SHP77 (cell line): ENCODE results near the gene ADAM15.

Experiments
- DNase-seq, 2 experiments: peaks; one replicate each; lab custom pipeline; 2025; lab: John Stamatoyannopoulos, UW

The ADAM15 gene

DNA sequence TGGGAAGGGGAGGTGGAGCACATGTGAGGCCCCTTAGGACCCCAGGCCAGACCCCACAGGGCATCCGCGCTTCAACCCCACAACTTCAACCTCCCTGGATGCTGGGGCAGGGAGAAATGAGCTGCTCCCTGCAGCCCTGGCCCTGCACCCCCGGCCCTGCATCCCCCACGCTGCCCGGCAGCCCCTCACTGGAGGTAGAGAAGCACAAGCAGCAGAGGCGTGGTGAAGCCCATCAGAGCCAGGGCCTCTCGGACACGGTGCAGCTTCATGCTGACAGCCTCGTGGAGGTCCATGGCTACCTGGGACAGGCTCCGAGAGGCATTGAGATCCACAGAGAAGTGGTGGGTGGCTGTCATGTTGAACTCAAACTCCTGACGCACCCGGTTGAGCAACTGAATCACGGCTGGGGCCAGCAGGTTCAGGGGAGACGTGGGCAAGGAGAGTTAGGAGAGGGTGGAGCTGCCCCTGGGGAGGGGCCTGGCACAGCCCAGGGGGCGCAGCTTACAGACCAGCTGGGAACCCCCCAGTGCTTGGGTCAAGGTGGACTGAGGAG is 20.8 kb upstream of the ADAM15 start:
- no peak for DNase-seq

DNA sequence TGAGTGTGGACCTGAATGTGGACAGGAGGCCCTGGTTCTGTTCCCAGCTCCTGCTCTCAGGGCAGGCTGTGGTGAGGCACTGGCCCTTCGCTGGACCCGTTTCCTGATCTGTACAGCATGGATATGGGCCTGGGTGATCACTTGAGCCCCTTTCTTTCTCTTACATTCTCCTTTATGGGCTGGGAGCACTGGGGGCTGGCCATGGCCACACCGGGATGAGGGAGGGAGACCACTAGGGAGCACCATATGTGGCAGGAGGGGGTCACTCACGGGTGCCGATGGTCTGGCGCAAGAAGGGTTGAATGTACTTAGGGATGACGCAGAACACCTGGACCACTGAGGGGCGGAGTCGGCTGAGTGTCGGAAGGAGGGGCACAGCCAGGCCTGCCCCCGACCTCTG is 20.2 kb upstream of the ADAM15 start:
- no peak for DNase-seq

DNA sequence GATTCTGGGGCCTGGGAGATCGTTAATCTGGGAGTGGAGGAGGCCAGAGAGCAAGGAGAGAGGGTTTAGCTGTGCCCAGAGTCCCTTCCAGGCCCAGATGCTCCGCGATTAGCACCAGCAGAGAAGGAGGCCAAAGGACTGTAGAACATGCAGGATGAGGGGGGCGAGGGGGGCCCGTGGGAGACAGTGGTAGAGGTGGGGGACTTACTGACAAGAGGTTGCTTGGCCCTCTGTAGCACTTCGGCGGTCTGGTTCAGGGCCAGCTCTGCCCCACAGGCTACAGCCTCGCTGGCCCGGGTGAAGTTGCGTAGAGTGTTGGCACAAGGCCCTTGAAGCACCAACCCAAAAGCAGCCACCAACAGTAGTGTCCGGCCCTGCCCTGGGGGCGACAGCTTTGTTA is 18.2 kb upstream of the ADAM15 start:
- no peak for DNase-seq

DNA sequence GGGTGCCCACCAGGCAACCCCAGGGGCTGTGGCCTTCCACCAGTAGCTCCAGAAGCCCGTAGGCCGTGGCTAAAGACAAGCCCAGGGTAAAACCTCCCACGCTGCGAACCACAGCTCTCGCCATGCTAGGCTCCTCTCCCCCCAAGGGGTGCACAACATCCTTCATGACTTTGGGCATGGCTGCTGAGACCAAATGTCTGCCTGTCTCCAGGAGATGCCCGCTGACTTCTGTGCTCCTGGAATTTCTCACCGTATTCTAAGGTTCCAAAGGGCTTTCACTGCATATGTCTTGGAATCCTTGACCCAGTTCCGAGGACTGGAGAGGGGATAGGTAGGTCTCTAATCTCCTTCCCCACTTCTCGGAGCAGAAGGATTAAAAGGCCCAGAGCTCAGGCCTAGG is 17.6 kb upstream of the ADAM15 start, which contains the start of the genes DCST1 and DCST2:
Gene DCST1 (plus strand): TSS at position 301 of the 400 bp plus-strand sequence. CDS start 213 bp downstream, outside the sequence.
Gene DCST2 (minus strand): TSS at position 258 of the 400 bp plus-strand sequence. CDS start 80 bp downstream, at position 178.
- no peak for DNase-seq

DNA sequence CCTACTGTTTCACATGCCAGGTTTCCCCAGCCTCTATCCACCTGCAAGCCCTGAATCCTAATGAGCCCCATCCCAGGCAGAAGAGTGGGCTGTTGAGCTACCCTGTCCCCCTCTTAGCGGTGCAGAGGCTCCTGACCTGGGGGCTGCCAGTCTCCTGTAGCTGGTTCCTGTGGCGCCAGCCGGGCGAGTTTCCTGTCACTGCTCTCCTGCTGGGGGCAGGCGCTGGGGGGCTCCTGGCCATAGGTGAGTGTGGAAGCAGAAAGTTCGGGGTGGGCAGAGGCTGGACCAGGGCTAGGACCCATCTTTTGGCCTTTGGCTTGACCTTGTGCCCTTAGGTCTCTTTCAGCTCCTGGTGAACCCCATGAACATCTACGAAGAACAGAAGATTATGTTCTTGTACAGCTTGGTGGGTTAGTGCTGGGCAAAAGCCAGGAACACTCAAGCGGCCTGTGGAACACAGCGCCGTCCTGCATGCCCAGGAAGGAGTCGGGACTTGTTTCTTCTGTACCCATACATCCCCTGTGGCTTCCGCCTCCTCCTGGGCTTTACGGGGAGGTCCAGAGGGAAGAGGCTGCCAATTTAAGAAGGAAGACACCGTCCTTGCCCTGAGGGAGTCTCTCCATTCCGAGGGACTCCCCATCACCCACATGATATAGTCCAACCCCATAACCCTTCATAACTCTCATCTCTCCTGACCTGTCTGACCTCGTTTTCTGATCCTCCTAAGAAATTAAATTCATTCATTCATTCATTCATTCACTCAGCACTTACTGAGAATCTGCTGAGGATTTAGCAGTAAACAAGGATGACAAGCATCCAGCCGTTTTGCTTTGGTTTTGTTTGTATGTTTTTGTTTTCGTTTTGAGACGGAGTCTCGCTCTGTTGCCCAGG is 16.6 kb upstream of the ADAM15 start:
- no peak for DNase-seq

DNA sequence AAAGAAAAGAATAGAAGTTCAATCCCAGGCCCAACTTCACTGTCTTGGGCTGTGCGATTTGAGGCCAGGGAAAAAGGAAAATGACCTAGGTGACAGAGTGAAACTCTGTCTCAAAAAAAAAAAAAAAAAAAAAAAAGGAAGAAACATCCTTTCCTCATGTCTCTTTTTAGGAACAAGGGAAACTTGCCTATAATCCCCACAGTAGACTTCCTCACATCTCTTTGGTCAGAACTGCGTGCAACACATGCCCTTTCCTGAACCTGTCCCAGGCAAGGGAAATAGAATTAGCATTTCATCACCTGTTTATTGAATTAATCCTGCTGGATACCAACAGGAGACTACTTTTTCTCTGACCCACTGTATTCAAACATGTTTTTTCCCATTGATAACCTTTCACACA is 15.2 kb upstream of the ADAM15 start:
- DNase-seq: no peak

DNA sequence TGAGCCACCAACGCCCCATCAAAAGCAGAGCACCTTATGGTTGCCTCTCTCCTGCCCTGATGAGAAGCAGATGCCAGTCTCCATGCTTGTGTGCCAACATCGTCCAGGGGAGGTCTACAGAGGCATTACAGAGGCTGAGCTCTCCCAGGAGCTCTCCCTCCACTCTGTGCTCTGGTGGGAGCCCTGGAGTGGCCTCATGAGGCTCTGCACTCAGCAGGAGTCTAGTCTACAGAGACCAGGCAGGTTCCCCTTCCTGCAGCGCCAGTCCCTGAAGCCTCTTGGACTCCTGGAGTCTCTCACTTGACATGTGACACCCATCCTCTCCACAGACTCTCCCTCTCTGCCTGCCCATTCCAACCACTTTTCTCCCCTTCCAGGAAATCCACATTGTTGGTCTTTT is 14.1 kb upstream of the ADAM15 start:
- DNase-seq: no peak

DNA sequence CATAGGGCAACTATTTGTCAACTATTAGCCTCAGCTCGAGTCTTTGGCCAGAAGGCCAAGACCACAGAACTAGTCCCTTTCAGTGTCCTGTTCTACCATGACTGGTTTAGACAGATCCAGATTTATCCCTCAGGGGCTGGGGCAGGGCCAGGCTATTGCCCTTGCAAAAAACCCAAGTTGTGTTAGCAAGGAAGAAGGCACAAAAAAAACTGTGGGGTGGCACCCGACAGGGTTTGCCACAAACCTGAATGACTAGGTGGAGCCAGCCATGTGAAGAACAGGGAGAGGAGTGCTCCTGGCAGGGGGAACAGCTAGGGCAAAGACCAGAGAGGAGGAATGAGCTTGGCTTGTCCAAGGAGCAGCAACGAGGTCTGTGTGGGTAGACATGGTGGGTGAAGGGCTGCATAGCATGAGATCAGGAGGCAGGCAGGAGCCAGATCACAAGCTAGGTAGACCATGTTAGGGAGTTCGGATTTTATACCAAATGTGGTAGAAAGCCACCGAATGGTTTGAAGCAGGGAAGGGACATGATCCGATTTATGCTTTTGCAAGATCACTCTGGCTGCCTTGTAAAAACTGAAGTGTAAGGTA is 13.2 kb upstream of the ADAM15 start:
- no peak for DNase-seq

DNA sequence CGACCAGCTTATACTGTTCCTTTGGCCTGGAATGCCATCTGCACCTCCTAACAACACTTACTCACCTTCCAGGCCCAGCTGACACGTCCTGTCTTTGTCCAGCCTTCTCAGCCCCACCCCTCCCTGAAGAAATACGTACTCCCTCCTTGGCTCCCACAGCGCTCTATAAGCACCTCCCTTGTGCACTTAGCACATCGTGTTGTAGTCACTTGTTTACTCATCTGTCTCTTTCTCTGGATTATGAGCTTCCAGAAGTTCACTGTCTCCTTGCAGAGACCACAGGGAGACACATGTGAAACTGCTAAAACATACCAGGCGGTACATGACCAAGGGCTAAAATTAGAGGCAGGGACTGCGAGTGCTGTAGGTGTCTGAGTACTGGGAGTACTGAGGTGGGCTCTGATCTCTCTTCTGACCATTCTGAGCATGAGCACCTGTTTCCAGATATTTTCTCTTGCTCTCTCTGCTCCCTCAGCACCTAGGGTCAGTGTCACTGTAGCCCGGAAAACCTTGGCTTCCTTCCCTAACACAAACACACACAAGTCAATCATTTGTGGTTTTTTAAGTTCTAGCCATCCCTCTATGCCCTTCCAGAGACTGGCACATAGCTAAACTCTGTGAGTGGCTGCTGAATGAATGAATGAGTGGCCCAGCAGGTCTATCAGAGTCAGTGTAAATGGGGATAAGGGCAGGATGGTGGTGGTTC is 12.4 kb upstream of the ADAM15 start:
- DNase-seq: no peak

DNA sequence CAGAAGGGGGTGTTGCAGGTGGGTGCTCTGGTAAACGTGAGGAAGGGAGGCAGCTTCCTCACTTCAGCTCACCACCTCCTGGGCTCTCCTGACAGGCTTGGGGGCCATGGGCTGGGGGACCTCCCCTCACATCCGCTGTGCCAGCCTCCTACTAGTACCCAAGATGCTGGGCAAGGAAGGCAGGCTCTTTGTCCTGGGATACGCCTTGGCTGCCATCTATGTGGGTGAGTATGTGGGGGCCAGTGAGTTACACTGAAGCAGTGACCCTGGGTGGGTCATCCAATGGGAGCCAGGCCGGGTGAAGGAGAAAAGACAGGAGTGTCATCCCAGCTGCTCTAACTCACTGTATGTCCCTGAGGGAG is 11.8 kb upstream of the ADAM15 start:
- DNase-seq: no peak

DNA sequence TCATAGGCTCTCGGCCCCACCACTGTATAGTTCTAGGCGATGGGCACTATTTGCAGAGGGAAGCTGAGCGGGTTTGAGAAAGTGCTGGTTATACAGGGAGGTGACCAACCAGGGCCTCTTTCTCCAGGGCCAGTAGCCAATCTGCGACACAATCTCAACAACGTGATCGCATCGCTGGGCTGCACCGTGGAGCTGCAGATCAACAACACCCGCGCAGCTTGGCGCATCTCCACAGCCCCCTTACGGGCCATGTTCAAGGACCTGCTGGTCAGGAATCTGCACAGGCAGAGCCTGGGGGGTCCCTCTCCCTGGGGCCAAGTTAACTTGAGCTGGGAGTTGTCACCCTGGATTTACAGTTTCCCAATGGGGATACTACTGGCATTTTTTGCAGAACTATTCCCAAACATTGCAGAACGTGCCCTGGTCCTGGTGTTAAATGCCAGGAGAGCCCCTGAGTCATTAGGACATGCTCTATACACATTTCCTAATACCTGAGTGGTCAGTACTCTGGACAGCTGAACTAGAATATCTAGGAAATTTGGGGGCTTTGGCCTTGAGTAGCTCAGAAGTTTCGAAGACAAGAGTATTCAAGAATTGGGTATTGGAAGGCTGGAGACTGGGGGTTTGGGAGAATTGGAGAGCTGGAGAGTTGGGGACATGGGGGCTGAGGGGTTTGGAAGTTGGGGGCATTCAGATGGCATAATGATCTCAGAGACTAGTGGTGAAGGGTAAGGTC is 10.6 kb upstream of the ADAM15 start:
- DNase-seq: no peak

DNA sequence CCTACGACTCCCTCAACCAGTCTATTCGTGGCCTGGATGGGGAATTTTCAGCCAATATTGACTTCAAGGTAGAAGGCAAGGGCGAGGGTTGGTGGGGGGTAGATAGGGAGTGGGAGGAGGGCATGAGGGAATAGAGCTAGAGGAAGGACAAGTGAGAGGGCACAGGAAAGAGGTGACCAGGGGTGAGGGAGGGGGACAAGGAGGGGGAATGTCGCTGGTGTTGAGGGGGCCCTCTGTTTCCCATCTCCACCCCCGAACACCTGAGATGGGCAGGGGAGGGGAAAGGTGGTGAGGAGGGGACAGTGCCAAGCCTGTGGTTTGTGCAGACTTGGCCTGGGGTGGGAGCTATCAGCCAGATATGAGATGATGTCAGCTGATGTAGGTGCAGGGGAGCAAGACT is 8.3 kb upstream of the ADAM15 start:
- DNase-seq: no peak

DNA sequence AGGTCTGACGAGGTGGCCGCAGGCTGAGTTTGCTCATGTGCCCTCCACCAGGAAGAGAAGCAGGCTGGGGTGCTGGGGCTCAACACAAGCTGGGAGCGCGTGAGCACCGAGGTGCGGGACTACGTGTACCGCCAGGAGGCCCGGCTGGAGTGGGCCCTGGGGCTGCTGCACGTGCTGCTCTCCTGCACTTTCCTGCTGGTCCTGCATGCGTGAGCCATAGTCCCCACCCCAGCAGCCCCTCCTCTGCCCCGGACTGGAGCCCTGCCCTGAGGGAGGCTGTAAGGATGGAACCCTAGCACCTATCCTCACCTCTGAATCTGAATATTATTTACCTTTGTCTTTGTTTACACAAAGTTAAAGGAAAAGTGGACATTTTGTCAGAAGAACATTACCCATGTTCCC is 7.8 kb upstream of the ADAM15 start:
- DNase-seq: no peak

DNA sequence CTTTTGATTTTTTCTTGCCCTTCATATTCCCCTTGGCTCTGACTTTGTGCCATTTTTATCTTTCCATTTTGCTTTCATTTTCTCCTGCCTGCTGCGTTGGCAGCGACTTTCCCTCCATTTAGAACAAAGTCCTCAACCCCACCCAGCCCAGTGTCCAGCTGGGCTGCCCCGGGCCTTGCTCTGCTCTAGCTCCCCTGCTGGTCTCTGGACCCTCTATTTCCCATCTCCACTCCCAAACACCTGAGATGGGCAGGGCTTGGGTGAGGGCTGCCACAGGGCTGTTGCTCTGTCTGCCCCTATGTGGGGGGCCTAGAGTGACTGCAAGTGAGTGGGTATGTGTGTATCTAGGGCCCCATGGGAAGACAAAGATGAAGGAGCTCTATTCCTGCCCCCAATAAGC is 7.3 kb upstream of the ADAM15 start:
- no peak for DNase-seq

DNA sequence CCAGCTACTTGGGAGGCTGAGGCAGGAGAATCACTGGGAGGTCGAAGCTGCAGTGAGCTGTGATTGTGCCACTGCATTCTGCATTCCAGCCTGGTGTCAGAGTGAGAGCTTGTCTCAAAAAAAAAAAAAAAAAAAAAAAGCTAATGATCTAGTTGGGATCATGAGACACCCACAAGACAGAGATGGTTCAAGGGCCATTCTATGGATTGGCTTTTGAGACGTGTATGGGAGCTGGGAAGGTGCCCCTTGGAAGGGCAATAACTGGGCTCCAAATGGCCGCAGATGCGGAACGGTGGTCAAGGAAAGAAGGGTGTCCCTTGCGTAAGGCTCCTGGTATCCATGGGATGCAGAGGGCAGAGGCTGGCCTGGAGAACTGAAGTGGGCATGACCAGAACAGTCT is 6.8 kb upstream of the ADAM15 start:
- no peak for DNase-seq

DNA sequence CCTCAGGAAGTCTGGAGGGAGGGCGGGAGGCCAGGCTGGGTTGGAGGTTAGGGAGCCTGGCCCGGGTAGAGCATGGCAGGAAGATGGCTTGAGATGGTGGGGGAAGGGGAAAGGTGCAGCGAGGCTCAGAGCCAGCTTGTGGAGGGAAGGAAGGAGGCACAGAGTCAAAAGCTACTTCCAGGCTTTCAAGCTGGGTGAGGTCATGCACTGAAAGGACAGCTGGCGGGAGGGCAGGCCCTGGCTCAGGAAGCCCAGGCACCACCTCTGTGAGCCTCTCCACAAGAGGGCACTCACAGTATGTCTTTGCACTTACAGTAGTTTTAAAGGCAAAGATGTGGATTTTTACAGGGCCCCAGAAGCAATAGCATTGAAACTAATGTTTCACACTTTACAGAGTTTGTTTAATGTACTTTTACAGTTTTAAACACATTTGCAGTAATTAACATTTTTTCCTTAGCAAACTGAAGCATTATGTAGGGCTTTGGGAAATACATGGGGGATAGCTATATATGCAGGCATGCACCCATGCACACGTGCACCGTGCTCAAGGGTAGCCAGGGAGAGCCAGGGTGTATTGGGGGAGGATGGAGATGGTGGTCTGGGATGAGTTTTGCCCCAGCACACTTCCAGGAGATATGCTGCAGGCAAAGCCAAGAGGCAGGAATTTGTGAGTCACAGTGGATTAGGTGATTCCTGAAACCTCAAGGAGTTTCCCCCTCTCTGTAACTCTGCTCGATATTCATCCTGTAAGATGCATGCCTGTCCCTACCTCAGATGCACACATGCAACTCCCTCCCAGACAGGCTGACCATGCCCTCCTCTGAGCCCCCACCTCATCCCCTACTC is 6.1 kb upstream of the ADAM15 start:
- DNase-seq: peak; percentile 90 to 96

DNA sequence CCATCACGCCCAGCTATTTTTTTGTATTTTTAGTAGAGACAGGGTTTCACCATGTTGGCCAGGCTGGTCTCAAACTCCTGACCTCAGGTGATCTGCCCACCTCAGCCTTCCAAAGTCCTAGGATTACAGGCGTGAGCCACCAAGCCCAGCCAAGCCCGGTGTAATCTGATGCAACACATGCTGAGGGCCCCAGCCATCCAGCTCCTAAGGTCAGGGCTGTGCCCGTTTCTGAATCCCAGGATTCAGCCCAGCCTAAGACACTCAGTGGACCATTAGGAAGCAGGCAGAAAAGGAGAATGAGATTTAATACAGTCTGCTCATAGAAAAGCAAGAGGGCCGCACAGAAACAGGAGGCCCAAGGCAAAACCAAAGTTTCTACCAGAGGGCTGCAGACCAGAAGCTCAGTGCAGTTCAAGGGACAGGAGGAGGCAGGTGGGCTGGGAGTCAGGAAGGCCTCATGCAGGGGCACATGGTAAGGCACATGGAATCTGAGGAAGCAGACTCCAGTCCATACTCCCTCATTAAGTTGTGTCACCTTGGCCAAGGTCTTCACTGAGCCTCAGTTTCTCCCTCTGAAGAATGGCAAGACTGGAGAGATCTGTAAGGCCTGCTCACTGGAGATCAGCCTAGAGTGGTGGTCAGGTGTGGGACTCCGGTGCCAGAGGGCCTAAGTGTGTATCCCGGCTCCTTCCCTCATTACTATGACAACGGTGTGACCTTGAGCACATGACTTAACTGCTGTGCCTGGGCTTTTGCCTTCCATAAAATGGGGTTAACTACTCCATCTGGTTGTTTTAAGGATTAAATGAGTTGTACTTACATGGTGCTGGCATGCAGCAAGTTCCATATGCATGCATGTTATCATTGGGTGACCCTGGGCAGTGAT is 2.4 kb upstream of the ADAM15 start:
- DNase-seq: no peak

DNA sequence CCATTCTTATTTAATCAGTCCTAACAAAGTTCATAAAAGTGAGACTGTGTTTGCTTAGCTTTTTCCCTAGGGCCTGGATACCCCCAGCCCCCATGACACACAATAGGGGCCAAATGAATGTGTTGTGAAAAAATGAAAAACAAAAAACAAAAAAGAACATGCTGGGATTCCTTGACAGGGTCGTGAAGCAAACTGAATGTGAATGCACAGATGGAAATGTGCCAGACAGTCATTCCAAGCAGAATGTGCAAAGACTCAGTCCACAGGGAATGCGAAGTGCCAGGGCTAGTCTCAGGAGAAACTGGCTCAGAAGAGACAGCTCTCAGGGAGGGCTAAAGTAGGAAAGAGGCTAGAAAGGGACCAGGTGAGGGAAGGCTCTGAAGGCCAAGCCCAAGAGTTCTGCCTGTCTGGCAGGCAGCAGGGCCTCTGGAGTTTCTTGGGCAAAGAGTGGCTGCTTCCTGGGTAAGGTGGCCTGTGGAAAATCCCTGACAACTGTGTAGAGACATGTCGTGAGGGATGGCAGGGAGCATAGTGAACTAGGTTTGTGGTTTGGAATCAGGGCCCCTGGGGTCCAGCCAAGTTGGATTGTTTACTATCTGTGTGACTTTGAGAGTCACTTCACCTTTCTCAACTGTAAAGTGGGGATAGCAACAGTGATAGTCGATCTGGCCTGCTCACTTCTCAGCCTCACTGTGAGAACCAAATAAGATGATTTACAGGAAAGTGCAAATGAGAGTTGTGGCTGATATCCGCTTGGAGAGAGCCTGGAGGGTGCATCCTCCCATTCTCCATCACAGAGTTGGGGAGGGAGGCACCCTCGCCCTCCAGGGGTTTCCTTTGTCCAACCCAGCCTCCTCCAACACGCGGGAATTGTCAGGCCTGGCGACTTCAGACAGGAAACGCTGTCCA is 1.2 kb upstream of the ADAM15 start:
- peak in 1 of 2 experiments; percentile 31 for DNase-seq

DNA sequence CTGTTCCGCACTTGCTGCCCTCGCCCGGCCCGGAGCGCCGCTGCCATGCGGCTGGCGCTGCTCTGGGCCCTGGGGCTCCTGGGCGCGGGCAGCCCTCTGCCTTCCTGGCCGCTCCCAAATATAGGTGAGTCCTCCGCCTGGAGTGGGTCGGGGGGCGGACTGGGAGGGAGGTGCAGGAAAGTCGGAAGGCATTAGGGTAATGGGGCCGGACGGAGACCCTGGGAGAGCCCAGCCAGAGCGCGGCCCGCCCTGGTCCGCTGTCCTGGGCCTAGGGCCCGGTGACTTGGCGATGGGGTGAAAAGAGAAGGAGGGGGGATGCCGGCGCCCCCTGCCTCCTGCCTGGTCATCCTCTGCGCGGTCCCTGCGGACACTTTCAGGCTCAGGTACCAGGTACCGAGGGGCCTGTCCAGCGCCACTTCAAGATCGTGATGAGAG is 243 bp downstream of the ADAM15 start:
- DNase-seq: no peak
